IPS-11a (cell line): ENCODE results near the gene MAP10.

Experiments
- H3K4me3 ChIP-seq: one replicate; pipeline ENCODE4 v1.5.1; 2013; ENCODE audit warnings: low read depth, low read length, control low read depth

MAP10 gene

GRCh38 chr1:232795497-232796053 lies 9.6 kb upstream of the MAP10 start:
- no peak overlapping the region for H3K4me3 ChIP-seq

GRCh38 chr1:232797856-232798510 lies 7.2 kb upstream of the MAP10 start:
- no peak overlapping the region for H3K4me3 ChIP-seq

- H3K4me3 ChIP-seq: no peak overlapping the region
Observed at GRCh38 chr1:232798920-232799319, 6.3 kb upstream of the MAP10 start.

- peak overlapping the region; percentile 69 for H3K4me3 ChIP-seq
Observed at GRCh38 chr1:232806186-232806510, 932 bp downstream of the MAP10 start.

- no peak overlapping the region for H3K4me3 ChIP-seq
Observed at GRCh38 chr1:232810856-232811255, 5.6 kb downstream of the MAP10 start.

- no peak overlapping the region for H3K4me3 ChIP-seq
Observed at GRCh38 chr1:232812560-232812959, 7.3 kb downstream of the MAP10 start.

- no peak overlapping the region for H3K4me3 ChIP-seq
Observed at GRCh38 chr1:232813097-232813496, 7.9 kb downstream of the MAP10 start.

GRCh38 chr1:232813760-232814159 lies 8.5 kb downstream of the MAP10 start:
- no peak overlapping the region for H3K4me3 ChIP-seq

- H3K4me3 ChIP-seq: no peak overlapping the region
Observed at GRCh38 chr1:232816324-232816723, 11.1 kb downstream of the MAP10 start.

GRCh38 chr1:232818040-232818439 lies 12.8 kb downstream of the MAP10 start:
- H3K4me3 ChIP-seq: no peak overlapping the region

- no peak overlapping the region for H3K4me3 ChIP-seq
Observed at GRCh38 chr1:232820431-232820830, 15.2 kb downstream of the MAP10 start.

GRCh38 chr1:232822530-232822929 lies 17.3 kb downstream of the MAP10 start:
- no peak overlapping the region for H3K4me3 ChIP-seq

- H3K4me3 ChIP-seq: no peak overlapping the region
Observed at GRCh38 chr1:232826318-232826717, 21.1 kb downstream of the MAP10 start.

GRCh38 chr1:232830661-232831060 lies 25.4 kb downstream of the MAP10 start:
- H3K4me3 ChIP-seq: no peak overlapping the region

- H3K4me3 ChIP-seq: no peak overlapping the region
Observed at GRCh38 chr1:232831895-232832294, 26.7 kb downstream of the MAP10 start.

GRCh38 chr1:232834066-232834465 lies 28.9 kb downstream of the MAP10 start:
- no peak overlapping the region for H3K4me3 ChIP-seq

- no peak overlapping the region for H3K4me3 ChIP-seq
Observed at GRCh38 chr1:232835166-232835565, 29.9 kb downstream of the MAP10 start.

GRCh38 chr1:232837087-232837486 lies 31.9 kb downstream of the MAP10 start:
- H3K4me3 ChIP-seq: no peak overlapping the region

- no peak overlapping the region for H3K4me3 ChIP-seq
Observed at GRCh38 chr1:232841823-232842565, 36.8 kb downstream of the MAP10 start.

GRCh38 chr1:232844791-232845190 lies 39.6 kb downstream of the MAP10 start:
- H3K4me3 ChIP-seq: no peak overlapping the region

GRCh38 chr1:232845406-232845955 lies 40.3 kb downstream of the MAP10 start:
- H3K4me3 ChIP-seq: no peak overlapping the region

- H3K4me3 ChIP-seq: no peak overlapping the region
Observed at GRCh38 chr1:232851532-232851931, 46.3 kb downstream of the MAP10 start.
